Memory B cell (primary cell): Measurements from ENCODE around the gene IST1.

ENCODE experiments used
- ATAC-seq: fragments of 150-1000 bp; cut with Tn5 transposase; 2 replicates; pipeline ENCODE4 v1.10.0; 2021; ENCODE audit warnings: low read depth, mild to moderate bottlenecking, moderate library complexity
- DNase-seq, 2 donors: peaks; one replicate each; pipeline ENCODE4 v3.0.0; 2022; ENCODE audit warnings: low spot score in 2 of 2
- H3K27ac Mint-ChIP-seq: one replicate; pipeline ENCODE4 v1.8.0; 2022; ENCODE audit warnings: mild to moderate bottlenecking, moderate library complexity, mixed read lengths
- H3K27me3 Mint-ChIP-seq: one replicate; pipeline ENCODE4 v1.8.0; 2022; ENCODE audit warnings: mixed read lengths
- H3K36me3 Mint-ChIP-seq: one replicate; pipeline ENCODE4 v1.8.0; 2022; ENCODE audit warnings: mild to moderate bottlenecking, mixed read lengths
- H3K4me1 Mint-ChIP-seq: one replicate; pipeline ENCODE4 v1.8.0; 2022; ENCODE audit warnings: mixed read lengths
- H3K4me3 Mint-ChIP-seq: one replicate; pipeline ENCODE4 v1.8.0; 2022; ENCODE audit warnings: mild to moderate bottlenecking, moderate library complexity, mixed read lengths
- H3K9me3 Mint-ChIP-seq: one replicate; pipeline ENCODE4 v1.8.0; 2022; ENCODE audit warnings: mixed read lengths

IST1 gene

GRCh38 chr16:71894921-71895678, at the start of gene IST1:
IST1 (plus strand) TSS chr16:71895531; CDS start chr16:71915641, 20,110 bp downstream.
- H3K27ac Mint-ChIP-seq, result peak within 1 kb of the TSS; percentile 97
- H3K9me3 Mint-ChIP-seq, result no peaks in the 10 kb centered on the region
- H3K27me3 Mint-ChIP-seq, result no peaks in the 10 kb centered on the region
- no peaks in the 10 kb centered on the region for H3K36me3 Mint-ChIP-seq
- peak; percentile 92 to 96 for DNase-seq
- peak; percentile 85 for ATAC-seq
- H3K4me3 Mint-ChIP-seq, result peak within 1 kb of the TSS; percentile 94
- peaks cover 10% of the 10 kb centered on the region for H3K4me1 Mint-ChIP-seq

- DNase-seq (peak; percentile 94 to 100), ATAC-seq (peak; percentile 87)
- no peaks in the 10 kb centered on the region for H3K27me3 Mint-ChIP-seq
- peak within 1 kb of the TSS; percentile 98 for H3K27ac Mint-ChIP-seq
- H3K36me3 Mint-ChIP-seq, result peaks cover 25% of the 10 kb centered on the region
- H3K4me3 Mint-ChIP-seq, result peak within 1 kb of the TSS; percentile 93
- H3K4me1 Mint-ChIP-seq, result peaks cover 41% of the 10 kb centered on the region
- H3K9me3 Mint-ChIP-seq, result no peaks in the 10 kb centered on the region
Observed at GRCh38 chr16:71845639-71846430, 49.5 kb upstream of the IST1 start, which contains the start of gene ATXN1L. ATXN1L (plus strand) TSS chr16:71845976; CDS start chr16:71849741, 3,765 bp downstream.

GRCh38 chr16:71846431-71846830, 48.9 kb upstream of the IST1 start:
- Mint-ChIP-seq H3K27me3 (no peaks in the 10 kb centered on the region), H3K4me3 (peak overlapping the region; percentile 93), H3K9me3 (no peaks in the 10 kb centered on the region), H3K27ac (peak overlapping the region; percentile 98), H3K4me1 (peaks cover 42% of the 10 kb centered on the region), H3K36me3 (peaks cover 27% of the 10 kb centered on the region)
- DNase-seq (no peak), ATAC-seq (no peak)

- DNase-seq (no peak), ATAC-seq (no peak)
- Mint-ChIP-seq H3K4me3 (peak overlapping the region; percentile 93), H3K9me3 (no peaks in the 10 kb centered on the region), H3K27ac (peak overlapping the region; percentile 98), H3K27me3 (no peaks in the 10 kb centered on the region), H3K36me3 (peaks cover 30% of the 10 kb centered on the region), H3K4me1 (peaks cover 44% of the 10 kb centered on the region)
Observed at GRCh38 chr16:71847096-71847495, 48.2 kb upstream of the IST1 start.

DNA sequence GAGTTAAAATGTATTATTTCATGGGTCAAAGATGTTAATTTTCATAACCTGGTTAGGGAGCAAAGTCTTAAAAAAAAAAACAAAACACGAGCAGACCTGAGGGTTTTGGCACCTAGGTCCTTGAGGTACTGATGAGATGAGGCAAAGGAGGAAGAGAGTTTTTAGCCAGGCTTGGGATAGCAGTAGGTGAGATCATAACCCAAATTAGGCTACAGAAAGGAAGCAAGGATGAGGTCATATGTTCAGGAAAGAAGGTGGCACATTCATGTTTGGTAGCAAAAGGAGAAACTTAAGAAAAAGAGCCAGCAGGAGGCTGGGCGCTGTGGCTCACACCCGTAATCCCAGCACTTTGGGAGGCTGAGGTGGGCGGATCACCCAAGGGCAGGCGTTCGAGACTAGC, 46.7 kb upstream of the IST1 start:
- Mint-ChIP-seq H3K4me1 (peaks cover 43% of the 10 kb centered on the region), H3K27me3 (no peaks in the 10 kb centered on the region), H3K36me3 (peaks cover 30% of the 10 kb centered on the region), H3K9me3 (no peaks in the 10 kb centered on the region), H3K27ac (no peak overlapping the region), H3K4me3 (no peak overlapping the region)
- no peak for DNase-seq
- no peak for ATAC-seq

- DNase-seq (no peak), ATAC-seq (no peak)
- H3K4me3 Mint-ChIP-seq, result no peak overlapping the region
- H3K4me1 Mint-ChIP-seq, result peaks cover 56% of the 10 kb centered on the region
- H3K27ac Mint-ChIP-seq, result peak overlapping the region; percentile 95
- H3K9me3 Mint-ChIP-seq, result no peaks in the 10 kb centered on the region
- peaks cover 32% of the 10 kb centered on the region for H3K36me3 Mint-ChIP-seq
- H3K27me3 Mint-ChIP-seq, result no peaks in the 10 kb centered on the region
Observed at GRCh38 chr16:71851746-71852145, 43.6 kb upstream of the IST1 start.

DNA sequence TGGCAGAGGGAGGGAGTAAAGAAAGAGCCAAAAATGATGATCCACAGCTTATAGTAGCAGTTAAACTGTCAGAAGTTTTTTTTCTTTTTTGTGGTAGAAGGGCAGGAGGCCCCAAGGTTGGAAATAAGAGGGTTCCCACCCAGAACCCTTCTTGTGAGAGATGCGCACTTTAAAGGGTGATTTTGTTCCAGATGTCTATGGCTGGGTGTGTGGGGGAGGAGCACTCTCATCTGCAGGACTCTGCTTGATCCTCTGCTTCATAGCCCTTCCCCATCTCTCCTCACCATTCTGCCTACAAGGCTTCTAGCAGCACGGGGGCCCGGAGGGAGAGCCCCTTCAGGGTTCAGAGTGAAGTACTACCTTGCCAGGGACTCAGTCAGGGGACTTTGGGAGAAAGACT, 43.2 kb upstream of the IST1 start:
- Mint-ChIP-seq H3K27ac (peak overlapping the region; percentile 95), H3K9me3 (no peaks in the 10 kb centered on the region), H3K36me3 (peaks cover 32% of the 10 kb centered on the region), H3K4me1 (peaks cover 54% of the 10 kb centered on the region), H3K27me3 (no peaks in the 10 kb centered on the region), H3K4me3 (no peak overlapping the region)
- DNase-seq (no peak), ATAC-seq (no peak)

DNA sequence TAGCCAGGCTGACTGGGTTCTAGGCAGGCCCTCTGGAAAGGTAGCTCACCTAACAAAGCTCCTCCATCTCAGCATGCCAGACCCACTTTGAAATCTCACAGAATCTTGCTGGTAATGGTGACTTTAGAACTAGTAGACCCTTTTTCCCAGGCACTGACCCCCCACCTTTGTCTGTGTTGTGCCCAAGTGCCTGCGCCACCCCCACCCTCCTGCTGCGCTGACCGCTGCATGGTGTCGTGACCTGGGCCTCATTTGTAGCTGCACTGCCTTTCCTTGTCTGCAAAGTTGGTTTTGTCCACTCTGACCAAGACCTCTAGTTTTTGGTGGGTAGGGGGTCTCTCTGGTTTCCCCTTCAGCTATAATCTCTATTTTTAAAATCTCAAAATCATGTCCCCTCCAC, 42.8 kb upstream of the IST1 start:
- Mint-ChIP-seq H3K27ac (peak overlapping the region; percentile 95), H3K27me3 (no peaks in the 10 kb centered on the region), H3K4me1 (peaks cover 53% of the 10 kb centered on the region), H3K36me3 (peaks cover 30% of the 10 kb centered on the region), H3K4me3 (no peak overlapping the region), H3K9me3 (no peaks in the 10 kb centered on the region)
- DNase-seq, result no peak
- no peak for ATAC-seq

GRCh38 chr16:71853413-71853812, 41.9 kb upstream of the IST1 start:
- Mint-ChIP-seq H3K4me3 (peak overlapping the region; percentile 67), H3K27me3 (no peaks in the 10 kb centered on the region), H3K9me3 (no peaks in the 10 kb centered on the region), H3K4me1 (peaks cover 50% of the 10 kb centered on the region), H3K27ac (peak overlapping the region; percentile 95), H3K36me3 (peaks cover 24% of the 10 kb centered on the region)
- peak in 1 of 2 donors; percentile 35 for DNase-seq
- peak; percentile 94 for ATAC-seq

DNA sequence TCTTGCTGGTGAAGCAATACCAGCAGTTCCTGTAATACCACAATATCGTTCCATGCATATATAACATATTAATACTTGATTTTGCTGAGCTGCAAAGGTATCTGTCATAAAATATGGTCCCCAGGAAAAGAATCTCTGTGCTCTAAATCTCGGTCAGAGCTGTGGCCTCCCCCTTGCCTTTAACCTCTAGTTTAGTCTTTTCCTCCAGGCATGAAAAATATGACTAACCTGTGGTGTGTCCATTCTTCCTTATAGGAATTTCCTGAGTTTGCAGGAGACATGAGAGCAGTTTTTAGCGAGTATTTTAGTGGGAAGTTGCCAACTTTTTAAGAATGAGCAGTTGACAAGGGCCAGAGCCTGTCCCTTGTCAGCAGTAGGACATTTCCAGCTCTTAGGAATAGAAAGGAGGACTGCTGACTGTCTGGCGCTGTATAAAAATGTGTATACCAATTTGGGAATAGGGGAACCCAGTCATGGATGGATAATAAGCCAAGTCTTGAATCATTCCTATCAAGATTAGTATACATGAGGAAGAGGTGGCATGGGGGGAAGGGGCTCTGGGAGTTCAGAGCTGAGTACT, 40.9 kb upstream of the IST1 start:
- H3K4me1 Mint-ChIP-seq, result peaks cover 48% of the 10 kb centered on the region
- H3K36me3 Mint-ChIP-seq, result peaks cover 22% of the 10 kb centered on the region
- H3K4me3 Mint-ChIP-seq, result no peak overlapping the region
- H3K9me3 Mint-ChIP-seq, result no peaks in the 10 kb centered on the region
- H3K27ac Mint-ChIP-seq, result peak overlapping the region; percentile 95
- DNase-seq, result no peak
- H3K27me3 Mint-ChIP-seq, result no peaks in the 10 kb centered on the region
- no peak for ATAC-seq

GRCh38 chr16:71855937-71856662, 39.2 kb upstream of the IST1 start:
- DNase-seq (no peak), ATAC-seq (no peak)
- Mint-ChIP-seq H3K4me3 (no peak overlapping the region), H3K27me3 (no peaks in the 10 kb centered on the region), H3K9me3 (no peaks in the 10 kb centered on the region), H3K36me3 (peaks cover 13% of the 10 kb centered on the region), H3K27ac (peak overlapping the region; percentile 56), H3K4me1 (peaks cover 42% of the 10 kb centered on the region)

- Mint-ChIP-seq H3K4me1 (peaks cover 18% of the 10 kb centered on the region), H3K4me3 (no peak overlapping the region), H3K36me3 (peaks cover 20% of the 10 kb centered on the region), H3K9me3 (no peaks in the 10 kb centered on the region), H3K27ac (peak overlapping the region; percentile 29), H3K27me3 (no peaks in the 10 kb centered on the region)
- no peak for ATAC-seq
- no peak for DNase-seq
Observed at GRCh38 chr16:71859762-71860521, 35.4 kb upstream of the IST1 start.

GRCh38 chr16:71863995-71864394, 31.3 kb upstream of the IST1 start:
- no peak overlapping the region for H3K4me3 Mint-ChIP-seq
- H3K4me1 Mint-ChIP-seq, result no peaks in the 10 kb centered on the region
- ATAC-seq (no peak), DNase-seq (no peak)
- peaks cover 28% of the 10 kb centered on the region for H3K36me3 Mint-ChIP-seq
- no peaks in the 10 kb centered on the region for H3K27me3 Mint-ChIP-seq
- H3K27ac Mint-ChIP-seq, result no peak overlapping the region
- H3K9me3 Mint-ChIP-seq, result no peaks in the 10 kb centered on the region
